RCC 7860 (cell line): ENCODE data around the gene DGKI.

Source experiments
- DNase-seq: peaks from one replicate; pipeline ENCODE4 v3.0.0-alpha.2; 2015; ENCODE audit warnings: low spot score
- FAIRE-seq: peaks from 2 replicates; lab custom pipeline; 2012; peaks lifted over from hg19 to GRCh38; lab: Jason Lieb, UNC

Gene DGKI

DNA sequence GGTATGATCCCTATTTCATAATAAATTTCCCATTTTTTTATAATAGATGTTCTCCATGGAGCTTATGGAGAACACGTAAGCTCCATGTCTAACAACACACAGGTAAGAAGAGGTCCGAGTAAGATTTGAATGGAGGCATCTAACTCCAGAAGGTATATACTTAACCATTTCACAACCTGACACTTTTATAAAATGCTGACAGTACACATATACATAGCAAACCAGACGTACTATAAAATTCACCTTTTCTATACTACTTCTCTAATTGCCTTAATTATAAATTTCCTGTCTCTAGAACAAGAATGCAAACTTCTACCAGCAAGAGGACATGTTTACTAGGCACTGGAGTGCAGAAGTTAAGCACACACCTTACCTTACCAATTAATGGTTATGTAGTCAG, 151.3 kb downstream of the DGKI start:
- DNase-seq = no peak

DNA sequence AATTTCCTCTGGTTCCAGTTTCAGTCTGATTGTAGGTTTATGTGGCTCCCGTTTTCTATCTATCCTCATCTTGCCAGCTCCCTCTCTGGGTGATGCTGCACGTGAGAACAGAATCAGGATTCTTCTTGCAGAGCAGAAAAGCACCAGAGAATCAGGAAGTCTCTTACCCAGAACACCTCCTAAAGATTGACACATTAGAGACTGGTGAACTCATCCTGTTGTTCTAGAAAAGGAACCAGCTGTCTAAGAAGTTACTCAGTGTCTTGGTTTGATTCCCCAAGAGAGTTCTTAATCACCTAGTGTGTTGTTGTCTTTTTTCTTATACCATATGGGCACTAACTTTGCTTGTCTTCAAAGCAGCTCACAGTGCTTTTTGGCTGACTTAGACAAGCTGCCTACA, 152.4 kb downstream of the DGKI start:
- no peak for FAIRE-seq
- DNase-seq = no peak

More for the DNA sequence above, 151.3 kb downstream of the DGKI start:
- no peak for FAIRE-seq

DNA sequence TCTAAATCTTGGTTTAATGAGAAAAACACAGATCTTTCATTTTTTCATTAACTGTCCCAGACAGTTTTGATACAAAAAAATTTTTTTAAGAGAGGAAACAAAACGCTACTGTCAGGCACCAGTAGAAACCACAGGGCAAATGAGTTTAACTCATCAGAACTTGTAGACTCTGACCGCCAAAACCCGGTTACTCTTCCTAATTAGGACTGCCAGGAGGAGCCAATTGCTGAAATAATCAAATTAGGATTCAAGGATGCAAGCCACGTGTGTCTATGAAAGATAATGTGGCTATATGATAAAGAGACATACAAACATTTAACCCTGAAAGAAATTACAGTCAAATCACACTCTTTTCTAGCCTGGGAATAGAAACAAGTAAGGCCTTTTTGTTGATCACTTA, 154.4 kb downstream of the DGKI start:
- no peak for DNase-seq
- no peak for FAIRE-seq

- FAIRE-seq (peak; percentile 31), DNase-seq (no peak)
Measured at GRCh38 chr7:137691566-137691965, 155.2 kb downstream of the DGKI start.

DNA sequence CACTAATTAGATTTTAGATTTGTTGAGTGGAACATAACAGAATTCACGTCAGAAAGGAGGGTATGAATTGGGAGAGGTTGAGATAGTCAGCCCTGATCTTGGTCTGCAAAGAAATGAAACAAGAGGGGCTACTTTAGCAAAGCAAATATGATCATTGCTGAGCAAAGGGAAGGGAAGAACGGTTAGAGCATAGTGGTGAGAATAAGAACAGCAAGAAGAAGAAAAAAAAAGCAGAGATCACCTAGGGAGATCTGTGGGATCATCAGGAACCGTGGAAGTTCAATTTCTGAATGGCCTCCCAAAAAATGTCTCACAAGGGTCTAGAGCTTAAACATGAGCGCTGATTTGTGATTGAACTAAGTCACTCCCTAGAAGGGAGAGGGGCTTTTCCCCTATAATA, 156.1 kb downstream of the DGKI start:
- FAIRE-seq (no peak), DNase-seq (no peak)

GRCh38 chr7:137689761-137690160, 157.0 kb downstream of the DGKI start:
- no peak for DNase-seq
- no peak for FAIRE-seq

GRCh38 chr7:137687556-137688265, 159.1 kb downstream of the DGKI start:
- DNase-seq (no peak), FAIRE-seq (no peak)

- no peak for DNase-seq
- no peak for FAIRE-seq
Measured at GRCh38 chr7:137685433-137686164, 161.2 kb downstream of the DGKI start.

DNA sequence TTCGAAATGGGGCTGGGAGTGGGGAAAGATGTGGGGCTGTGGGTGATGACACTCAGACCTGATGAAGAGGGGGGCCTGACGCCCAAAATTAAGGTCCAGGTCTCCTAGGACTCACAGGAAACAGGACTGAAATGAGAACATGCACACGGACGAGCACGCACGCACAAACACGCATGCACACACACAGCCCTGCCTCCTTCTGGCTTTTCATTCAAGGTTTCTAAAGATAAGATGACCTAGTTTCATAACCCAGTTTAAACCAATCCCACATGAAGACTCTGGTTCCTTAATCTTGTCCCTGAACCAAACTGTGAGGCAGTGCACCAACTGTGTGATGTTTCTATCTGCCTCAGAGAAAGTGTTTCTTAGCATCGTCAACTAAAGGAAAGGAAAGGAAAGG, 162.0 kb downstream of the DGKI start:
- FAIRE-seq (no peak), DNase-seq (no peak)

GRCh38 chr7:137684316-137684715, 162.5 kb downstream of the DGKI start:
- DNase-seq = no peak
- FAIRE-seq = no peak

- peak; percentile 94 for FAIRE-seq
- DNase-seq = peak; percentile 97
Measured at GRCh38 chr7:137682596-137682995, 164.2 kb downstream of the DGKI start.

- DNase-seq (peak; percentile 89), FAIRE-seq (no peak)
Measured at GRCh38 chr7:137681657-137682562, 164.9 kb downstream of the DGKI start.

- DNase-seq (no peak), FAIRE-seq (no peak)
Measured at GRCh38 chr7:137674551-137675409, 172.0 kb downstream of the DGKI start.

GRCh38 chr7:137674048-137674447, 172.7 kb downstream of the DGKI start:
- no peak for FAIRE-seq

DNA sequence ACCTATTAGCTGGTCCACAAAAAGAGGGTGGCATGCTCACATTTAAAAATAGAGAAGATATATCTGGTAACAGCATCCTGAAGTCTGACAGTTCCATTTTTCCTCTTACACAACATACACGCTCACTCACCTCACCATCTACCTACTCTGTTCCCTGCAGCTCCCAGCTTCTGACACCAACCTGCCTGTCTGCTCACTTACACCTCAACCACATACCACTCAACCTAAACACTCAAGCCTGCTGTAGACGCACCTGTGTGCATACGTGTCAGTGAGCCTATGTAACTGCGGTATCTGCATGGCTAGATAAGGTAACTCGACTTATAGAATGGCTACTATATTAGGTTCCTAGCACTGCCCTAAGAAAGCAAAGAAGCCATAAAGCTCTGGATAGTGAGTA, 174.9 kb downstream of the DGKI start:
- no peak for FAIRE-seq

More at GRCh38 chr7:137674048-137674447, 172.7 kb downstream of the DGKI start:
- DNase-seq = no peak

GRCh38 chr7:137670222-137671064, 176.3 kb downstream of the DGKI start:
- DNase-seq = peak; percentile 75
- FAIRE-seq = no peak

More for the DNA sequence above, 174.9 kb downstream of the DGKI start:
- DNase-seq = no peak

DNA sequence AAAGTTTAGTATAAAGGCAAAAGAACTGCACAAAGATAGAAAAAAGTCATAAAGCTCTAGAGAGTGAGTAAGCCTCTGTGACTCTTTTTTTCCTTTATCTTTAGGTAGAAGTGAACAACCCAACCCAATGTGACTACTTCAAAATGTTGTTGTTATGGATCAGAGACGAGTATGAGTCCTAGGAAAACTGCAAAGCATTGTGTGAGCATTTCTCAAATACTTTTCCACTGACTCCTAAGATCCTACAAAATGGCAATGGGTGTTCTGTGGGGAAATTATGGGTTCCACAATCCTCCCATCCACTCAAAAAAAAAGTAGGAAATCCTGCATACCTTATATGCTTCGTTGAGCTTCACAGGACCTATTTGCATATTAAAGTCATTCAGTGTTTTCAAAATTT, 177.1 kb downstream of the DGKI start:
- no peak for FAIRE-seq
- peak; percentile 75 for DNase-seq

DNA sequence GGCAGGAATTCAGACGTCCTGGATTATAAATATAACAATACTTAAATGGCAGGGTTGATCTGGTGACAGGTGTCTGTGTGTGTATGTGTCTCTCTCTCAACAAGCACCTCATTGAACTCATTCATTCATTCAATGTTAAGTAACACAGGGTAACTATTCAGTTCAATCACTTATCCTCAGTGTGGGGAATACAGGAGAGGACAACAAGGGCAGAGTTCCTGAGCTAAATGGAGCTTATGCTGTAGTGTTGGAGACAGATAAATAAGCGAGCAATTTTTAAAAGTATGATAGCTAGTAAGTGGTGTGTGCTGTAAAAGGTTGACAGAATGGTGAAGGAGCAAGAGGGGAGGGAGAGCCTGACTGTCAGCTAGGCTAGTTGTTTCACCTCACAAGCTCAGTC, 178.4 kb downstream of the DGKI start:
- FAIRE-seq (no peak), DNase-seq (no peak)

GRCh38 chr7:137667633-137668387, 179.0 kb downstream of the DGKI start:
- DNase-seq (peak; percentile 99), FAIRE-seq (peak; percentile 90)
